SJCRH30 (cell line): Measurements from ENCODE around the gene PDE6B. TPM values are rescaled to one million over a fixed set of nuclear protein-coding genes. Genes with fewer than 3 reads are reported as not detected.

ENCODE experiments used
- DNase-seq, 2 experiments: peaks; one replicate each; pipeline ENCODE4 v3.0.0-alpha.2; 2015 to 2020
- H3K27ac ChIP-seq: fragments of 250-450 bp; sonication (Bioruptor Pico); 2 replicates; pipeline ENCODE4 v1.5.1; 2020; ENCODE audit warnings: mild to moderate bottlenecking, moderate library complexity
- H3K27me3 ChIP-seq: fragments of 250-450 bp; sonication (Bioruptor Pico); 2 replicates; pipeline ENCODE4 v1.5.1; 2020; ENCODE audit warnings: mild to moderate bottlenecking, moderate library complexity
- H3K36me3 ChIP-seq: fragments of 250-450 bp; sonication (Bioruptor Pico); 2 replicates; pipeline ENCODE4 v1.5.1; 2020; ENCODE audit warnings: mild to moderate bottlenecking, moderate library complexity
- H3K4me1 ChIP-seq: fragments of 250-450 bp; sonication (Bioruptor Pico); 2 replicates; pipeline ENCODE4 v1.5.1; 2020; ENCODE audit warnings: mild to moderate bottlenecking, moderate library complexity
- H3K4me3 ChIP-seq: fragments of 250-450 bp; sonication (Bioruptor Pico); 2 replicates; pipeline ENCODE4 v1.5.1; 2020; ENCODE audit warnings: mild to moderate bottlenecking, moderate library complexity
- H3K9me3 ChIP-seq: fragments of 250-450 bp; sonication (Bioruptor Pico); replicated peaks from 2 replicates; pipeline ENCODE4 v1.5.1; 2020; ENCODE audit warnings: mild to moderate bottlenecking, moderate library complexity
- total RNA-seq: library from RNA; depleted of rRNA; stranded (reverse); fragments of >200 nt; shearing (Covaris generic); gene quantifications from 2 replicates; pipeline ENCODE4 v1.2.3, GENCODE V29; 2014

Gene PDE6B
- total RNA-seq, 1 experiment from 2014 or later, result not detected

DNA sequence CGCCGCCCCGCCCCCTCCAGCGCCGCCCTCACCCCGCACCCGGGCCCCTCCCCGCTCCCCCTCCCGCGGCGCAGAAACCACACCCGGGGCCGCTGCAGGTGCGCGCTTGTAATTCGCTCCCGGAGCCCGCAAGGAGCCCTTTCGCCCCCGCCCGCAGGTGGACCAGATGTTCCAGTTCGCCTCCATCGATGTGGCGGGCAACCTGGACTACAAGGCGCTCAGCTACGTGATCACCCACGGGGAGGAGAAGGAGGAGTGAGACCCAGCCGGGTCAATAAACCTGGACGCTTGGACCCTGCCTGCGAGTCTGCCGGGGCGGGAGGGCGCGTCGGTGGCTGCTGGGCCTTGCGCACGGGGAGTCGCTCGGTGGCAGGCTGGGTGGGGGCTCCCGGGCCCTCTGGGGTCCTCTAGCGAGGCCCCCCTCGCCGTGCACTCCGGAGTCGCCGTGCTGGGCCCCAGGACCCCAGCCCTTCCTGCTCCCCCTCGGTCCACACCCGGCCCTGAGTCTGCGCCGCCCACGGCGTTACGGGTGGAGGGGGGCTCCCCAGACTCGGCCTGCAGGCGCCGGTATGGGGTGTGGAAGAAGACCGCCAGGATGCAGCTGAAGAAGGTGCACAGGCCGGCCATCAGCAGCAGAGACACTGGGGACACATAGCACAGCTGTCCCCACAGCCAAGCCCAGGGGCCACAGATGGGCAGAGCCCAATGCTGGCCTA is 56.5 kb downstream of the PDE6B start:
- Histone ChIP-seq H3K27ac (no peak overlapping the region), H3K4me1 (peaks cover 25% of the 10 kb centered on the region), H3K9me3 (no peaks in the 10 kb centered on the region), H3K36me3 (no peaks in the 10 kb centered on the region), H3K27me3 (no peaks in the 10 kb centered on the region), H3K4me3 (no peak overlapping the region)
- no peak for DNase-seq

DNA sequence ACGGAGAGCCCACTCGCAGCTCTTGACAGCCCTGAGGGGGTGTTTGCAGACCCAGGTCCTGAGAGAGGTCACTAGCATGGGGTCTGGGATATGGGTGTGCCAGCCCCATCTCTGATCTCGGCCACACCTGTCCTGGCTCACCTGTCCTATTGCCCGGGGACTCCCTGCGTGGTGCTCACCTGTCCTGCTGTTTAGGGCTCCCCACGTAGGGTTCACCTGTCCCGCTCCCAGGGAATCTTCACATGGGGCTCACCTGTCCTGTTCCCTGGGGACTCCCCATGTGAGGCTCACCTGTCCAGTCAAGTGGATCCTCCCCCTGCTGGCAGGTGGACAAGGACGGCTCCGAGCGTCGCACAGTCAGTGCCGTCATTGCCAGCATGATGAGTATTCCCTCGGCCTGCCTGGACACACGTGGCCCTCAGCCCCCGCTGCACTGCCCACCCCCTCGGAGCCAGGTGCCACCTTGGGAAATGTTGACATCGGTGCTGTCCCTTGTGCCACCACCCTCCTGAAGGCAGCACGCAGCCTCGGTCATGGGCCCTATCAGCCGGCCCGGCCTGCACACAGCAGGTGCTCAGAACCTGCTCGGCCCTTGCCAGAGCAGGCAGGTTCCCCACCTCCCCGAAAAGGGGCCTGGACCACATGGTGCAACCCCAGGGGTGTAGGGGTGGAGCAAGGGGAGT is 57.3 kb downstream of the PDE6B start:
- no peaks in the 10 kb centered on the region for H3K9me3 ChIP-seq
- H3K27ac ChIP-seq, result no peak overlapping the region
- peaks cover 25% of the 10 kb centered on the region for H3K4me1 ChIP-seq
- no peak for DNase-seq
- H3K27me3 ChIP-seq, result no peaks in the 10 kb centered on the region
- no peaks in the 10 kb centered on the region for H3K36me3 ChIP-seq
- H3K4me3 ChIP-seq, result no peak overlapping the region

DNA sequence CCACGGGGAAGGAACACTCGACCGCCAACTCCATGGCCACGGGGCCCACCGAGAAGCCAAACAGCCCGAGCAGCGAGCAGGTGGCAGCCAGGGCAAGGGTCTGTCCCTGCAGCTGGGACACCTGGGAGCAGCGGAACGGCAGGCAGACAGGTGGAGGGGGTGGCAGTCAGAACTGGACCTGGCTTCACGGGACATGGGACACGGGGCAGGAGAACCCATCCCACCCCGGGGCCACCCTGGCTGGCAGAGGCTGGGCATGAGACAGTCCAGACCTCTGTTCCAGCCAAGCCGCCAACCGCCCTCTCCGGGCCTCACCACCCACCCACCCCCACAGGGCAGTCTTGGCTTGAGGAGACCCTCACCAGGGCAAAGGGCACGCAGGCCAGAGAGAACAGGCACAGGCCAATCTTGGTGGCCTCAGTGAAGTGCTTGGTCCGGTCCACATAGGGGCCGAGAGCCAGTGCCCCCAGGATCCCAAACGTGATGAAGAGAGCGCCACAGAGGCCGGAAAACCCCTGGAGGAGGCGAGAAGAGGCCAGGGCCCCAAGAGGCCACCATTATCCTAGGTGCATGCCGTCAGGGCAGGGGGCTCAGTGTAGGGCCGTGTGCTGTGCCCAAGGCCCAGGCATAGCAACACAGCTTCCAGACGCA is 58.0 kb downstream of the PDE6B start:
- no peaks in the 10 kb centered on the region for H3K27me3 ChIP-seq
- no peak for DNase-seq
- H3K4me3 ChIP-seq, result no peak overlapping the region
- peaks cover 19% of the 10 kb centered on the region for H3K4me1 ChIP-seq
- no peaks in the 10 kb centered on the region for H3K36me3 ChIP-seq
- H3K27ac ChIP-seq, result no peak overlapping the region
- H3K9me3 ChIP-seq, result no peaks in the 10 kb centered on the region

DNA sequence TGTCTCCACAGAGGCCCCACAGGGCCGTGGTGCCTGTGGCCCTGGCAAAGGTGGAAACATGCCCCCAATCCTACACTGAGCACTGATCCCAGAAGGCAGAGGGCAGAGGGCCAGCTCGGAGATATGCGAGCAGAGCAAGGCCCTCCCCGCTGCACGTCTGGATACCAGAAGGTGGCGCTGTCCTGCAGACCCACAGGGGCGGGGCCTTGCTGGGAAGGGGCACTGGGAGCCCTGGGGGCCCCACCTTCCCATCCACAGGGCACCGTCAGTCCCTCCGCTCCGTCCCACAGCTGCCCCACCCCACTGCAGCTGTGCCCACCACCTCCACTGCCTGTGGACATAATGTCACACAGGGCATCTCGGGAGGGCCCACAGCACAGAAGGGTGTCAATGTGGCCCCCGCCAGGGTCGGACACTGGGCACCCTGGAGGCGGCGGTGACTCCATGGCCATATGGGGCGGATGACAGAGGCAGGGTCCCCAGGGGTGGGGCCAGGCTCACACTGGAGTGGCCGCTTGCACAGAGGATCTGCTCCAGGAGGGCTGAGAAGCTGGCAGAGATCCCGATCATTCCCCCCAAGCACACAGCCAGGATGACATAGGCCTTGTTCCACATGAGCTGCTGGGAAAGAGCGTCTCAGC is 58.7 kb downstream of the PDE6B start:
- Histone ChIP-seq H3K4me3 (peak overlapping the region; percentile 37), H3K27ac (peak overlapping the region; percentile 8; the same call in 1 of the 2 replicates), H3K9me3 (no peaks in the 10 kb centered on the region), H3K27me3 (no peaks in the 10 kb centered on the region), H3K36me3 (no peaks in the 10 kb centered on the region), H3K4me1 (peaks cover 15% of the 10 kb centered on the region)
- DNase-seq, result peak; percentile 85 to 89

DNA sequence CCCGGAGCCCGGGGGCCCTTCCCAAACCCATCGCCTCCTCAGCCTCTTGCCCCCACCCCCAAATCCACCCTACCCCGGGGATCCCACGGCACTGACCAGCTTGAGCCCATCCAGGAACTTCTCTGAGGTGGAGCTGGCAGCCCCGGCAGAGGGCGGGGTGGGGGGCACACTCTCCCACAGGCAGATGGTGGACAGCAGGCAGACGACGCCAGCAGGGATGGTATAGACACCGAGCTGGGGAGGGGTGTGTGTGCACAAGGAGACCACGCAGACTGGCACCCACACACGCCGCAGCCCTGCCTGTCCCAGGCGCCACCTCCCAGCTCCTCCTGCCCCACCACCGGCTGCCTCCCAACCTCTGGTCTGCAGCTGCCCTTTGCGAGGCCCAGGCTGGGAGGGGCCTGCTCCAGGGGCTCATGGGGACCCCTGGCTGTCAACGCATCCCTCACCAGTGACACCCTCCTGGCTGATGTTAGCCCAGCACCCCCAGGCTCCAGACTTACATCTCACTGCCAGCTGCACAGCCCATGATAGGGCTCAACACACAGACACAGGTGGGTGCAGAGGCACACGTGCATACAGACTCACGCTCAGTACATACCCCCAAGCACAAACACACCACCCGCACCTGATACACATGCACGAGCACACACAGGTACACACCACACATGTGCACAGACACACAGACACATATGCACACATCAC is 59.4 kb downstream of the PDE6B start:
- Histone ChIP-seq H3K4me3 (no peak overlapping the region), H3K9me3 (no peaks in the 10 kb centered on the region), H3K27me3 (no peaks in the 10 kb centered on the region), H3K36me3 (no peaks in the 10 kb centered on the region), H3K4me1 (peaks cover 15% of the 10 kb centered on the region), H3K27ac (no peak overlapping the region; the same call in 1 of the 2 replicates)
- no peak for DNase-seq

DNA sequence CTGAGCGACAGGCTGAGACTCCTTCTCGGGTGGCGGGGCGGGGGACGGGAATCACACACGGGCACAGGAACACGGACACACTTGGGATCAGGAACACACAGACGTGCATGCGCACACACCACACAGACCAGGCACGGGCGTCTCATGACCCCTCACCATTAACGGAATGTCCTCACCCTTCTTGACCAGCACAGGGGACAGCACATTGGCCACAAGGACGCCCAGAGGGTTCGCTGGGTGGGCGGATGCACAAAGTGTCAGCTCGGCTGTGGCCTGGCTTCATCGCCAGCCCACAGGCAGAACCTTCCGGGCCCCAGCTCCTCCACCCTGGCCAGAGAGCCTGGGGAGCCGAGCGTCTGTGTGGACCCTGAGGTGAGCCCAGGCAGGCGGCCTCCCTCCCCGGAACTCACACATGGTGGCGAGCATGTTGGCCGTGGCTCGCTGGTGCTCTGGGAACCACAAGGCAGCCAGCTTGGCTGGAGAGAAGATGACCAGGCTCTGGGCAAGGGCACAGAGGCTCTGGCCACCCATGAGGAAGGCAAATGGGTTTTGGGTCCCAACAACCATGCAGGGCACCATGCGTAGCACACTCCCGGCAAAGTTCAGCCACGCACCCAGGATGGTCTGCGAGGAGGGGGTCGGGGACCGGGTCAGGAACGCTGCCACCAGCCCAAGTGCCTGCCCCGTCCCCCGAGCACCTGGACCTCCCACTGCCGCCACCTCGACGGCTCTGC is 60.5 kb downstream of the PDE6B start:
- Histone ChIP-seq H3K36me3 (no peaks in the 10 kb centered on the region), H3K4me3 (no peak overlapping the region), H3K27me3 (no peaks in the 10 kb centered on the region), H3K27ac (no peak overlapping the region), H3K9me3 (no peaks in the 10 kb centered on the region), H3K4me1 (peaks cover 15% of the 10 kb centered on the region)
- DNase-seq, result no peak

DNA sequence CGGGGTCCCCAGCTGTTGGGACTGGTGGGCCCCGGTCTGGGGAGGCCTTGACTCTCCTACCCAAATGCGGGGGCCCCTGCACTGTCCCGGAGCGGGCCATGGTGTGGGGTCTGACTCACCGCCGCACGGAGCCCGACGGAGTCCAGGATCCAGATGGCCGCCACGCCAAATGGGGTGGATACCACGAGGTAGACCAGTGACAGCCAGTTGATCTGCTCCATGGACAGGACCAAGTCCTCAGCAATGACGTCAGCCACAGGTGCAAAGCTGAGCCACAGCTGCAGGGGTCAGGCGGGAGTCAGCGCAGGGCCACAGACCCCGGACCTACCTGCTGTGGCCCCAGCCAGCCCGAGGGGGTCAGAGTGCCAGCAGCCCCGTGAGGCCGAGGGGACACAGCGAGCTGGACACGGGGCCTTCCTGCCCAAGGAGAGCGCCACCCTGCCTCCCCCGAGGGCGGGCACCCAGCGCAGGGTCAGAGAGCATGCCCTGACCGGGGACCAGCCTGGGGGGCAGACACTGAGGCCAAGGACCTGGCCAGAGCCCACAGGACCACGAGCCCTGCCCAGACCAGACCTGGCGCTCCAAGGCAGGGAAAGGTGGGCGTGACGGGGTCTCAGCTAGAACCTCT is 61.2 kb downstream of the PDE6B start:
- Histone ChIP-seq H3K9me3 (no peaks in the 10 kb centered on the region), H3K4me1 (peaks cover 15% of the 10 kb centered on the region), H3K36me3 (no peaks in the 10 kb centered on the region), H3K4me3 (no peak overlapping the region), H3K27me3 (no peaks in the 10 kb centered on the region), H3K27ac (peak overlapping the region; percentile 46)
- DNase-seq, result no peak

DNA sequence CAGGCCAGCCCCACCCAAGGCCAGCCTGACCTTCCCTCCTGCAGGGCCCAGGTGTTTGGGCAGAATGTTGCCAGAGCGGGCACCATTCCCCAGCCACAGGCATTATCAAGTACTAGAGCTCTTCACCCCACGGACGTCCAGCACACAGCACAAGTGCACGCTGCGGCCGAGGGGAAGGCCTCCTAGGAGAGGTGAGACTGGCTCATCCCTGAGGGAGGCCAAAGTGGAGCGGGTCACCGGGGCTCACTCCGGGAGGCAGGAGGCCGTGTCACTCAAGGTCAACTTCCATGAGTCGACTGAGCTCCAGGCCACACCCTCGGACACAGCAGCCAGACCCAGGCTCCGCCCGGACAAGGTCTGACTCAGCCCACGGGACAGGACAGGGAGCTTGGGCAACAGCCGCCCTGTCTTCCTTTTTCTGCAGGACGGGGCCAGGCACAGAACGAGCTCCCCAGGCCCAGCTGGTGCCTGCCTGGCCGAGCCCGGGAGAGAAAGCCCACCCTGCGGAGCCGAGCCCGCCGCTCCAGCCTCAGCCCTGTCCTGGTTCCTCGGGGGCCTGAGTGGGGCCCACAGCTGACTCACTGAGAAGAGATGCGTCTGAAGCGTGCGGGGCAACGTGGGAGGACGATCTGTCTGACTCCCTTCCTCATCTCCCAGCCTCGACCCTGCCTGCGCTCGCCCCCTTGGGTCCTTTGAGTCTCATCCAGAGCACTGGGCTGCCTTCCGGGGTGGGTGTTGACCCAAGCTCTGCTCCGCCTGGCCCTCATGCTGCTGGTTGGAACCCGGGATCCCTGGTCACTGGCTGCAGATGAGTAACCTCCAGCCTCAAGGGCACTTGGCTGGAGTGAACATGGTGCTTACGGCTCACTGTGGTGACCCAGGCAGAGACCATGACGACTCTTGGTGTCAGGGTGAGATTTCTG is 61.9 kb downstream of the PDE6B start:
- peak overlapping the region; percentile 46 for H3K27ac ChIP-seq
- no peaks in the 10 kb centered on the region for H3K9me3 ChIP-seq
- no peak overlapping the region for H3K4me3 ChIP-seq
- peaks cover 15% of the 10 kb centered on the region for H3K4me1 ChIP-seq
- H3K27me3 ChIP-seq, result no peaks in the 10 kb centered on the region
- no peaks in the 10 kb centered on the region for H3K36me3 ChIP-seq
- DNase-seq, result peak; percentile 70 to 81

DNA sequence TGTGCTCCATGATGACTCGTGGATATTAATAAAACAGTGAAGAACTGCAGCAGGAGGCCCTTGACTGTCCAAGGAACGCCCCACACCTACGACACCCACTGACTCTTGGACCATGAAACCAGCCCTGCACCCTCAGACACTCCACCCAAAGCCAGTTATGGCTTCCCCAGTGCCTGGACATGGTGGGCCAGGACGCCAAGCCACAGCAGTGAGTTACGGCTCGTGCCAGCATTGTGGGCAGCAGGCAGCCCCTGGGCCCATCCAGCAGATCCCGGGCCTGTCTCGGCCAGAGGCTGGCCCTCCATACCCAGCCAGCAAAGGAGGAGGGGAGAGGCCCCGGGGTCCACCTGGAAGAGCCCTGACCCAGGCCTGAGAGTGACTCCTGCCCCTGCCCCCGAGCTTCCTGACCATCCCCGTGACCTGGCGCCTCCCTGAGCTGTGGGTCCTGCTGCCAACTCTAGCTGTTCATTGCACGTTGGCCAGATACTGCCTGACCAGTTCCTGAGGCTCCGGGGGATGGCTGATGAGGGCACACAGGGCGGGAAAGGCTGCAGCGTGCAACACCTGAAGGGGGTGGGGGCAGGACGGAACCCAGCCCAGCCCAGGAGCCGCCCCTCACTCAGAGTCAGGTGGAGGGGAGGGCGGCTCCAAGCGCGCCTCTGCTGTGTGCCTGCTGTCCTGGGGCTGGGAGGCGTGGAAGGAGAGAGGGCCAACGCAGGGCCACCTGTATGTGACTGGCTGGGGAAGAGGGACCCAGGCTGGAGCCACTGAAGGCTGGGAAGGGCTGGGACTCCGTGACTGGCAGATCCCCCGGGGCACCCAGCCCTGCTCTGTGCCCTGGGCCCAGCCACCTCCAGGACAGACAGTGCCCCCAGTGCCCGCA is 62.8 kb downstream of the PDE6B start:
- Histone ChIP-seq H3K4me3 (no peak overlapping the region), H3K27ac (no peak overlapping the region; the same call in 1 of the 2 replicates), H3K27me3 (no peaks in the 10 kb centered on the region), H3K36me3 (no peaks in the 10 kb centered on the region), H3K4me1 (peaks cover 15% of the 10 kb centered on the region), H3K9me3 (no peaks in the 10 kb centered on the region)
- DNase-seq, result no peak

DNA sequence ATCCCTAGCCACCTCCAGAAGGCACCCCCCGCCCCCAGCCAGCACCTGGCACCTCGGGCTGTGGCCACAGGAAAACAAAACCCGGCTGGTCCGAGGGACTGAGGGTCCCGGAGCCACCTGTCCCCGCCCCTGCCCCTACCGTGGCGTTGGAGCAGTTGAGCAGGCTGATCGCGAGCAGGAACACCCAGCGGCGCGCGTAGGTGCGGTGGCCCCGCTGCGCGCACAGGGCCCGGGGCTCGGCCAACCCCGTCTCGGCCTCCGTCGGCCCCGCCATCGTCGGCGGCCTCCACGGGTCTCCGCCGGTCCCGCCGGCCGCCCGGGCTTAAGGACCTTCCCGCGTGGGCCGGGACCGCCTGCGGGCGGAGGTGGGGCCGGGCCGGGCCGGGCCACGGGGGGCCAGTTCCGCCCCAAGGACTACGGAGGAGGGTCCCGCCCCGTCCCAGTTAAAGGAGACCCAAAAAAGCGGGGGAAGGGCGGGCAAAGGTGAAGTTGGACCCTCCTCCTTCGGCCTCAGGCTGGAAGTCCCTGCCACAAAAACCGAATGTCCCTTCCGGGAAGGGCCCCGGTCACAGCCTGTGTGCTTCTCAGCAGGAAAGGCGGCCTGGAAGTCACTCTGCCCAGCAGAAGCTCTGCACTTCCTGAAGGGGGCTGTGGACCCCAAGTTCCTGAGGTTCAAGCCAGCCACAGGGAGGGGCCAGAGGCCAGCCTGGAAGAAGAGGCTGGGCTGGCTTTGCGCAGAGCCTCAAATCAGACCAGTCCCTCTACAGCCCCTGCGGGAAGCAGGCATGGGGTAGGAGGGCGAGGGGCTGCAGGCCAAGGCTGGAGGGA is 63.7 kb downstream of the PDE6B start, which contains the start of gene SLC49A3:
Gene SLC49A3 (minus strand): TSS at position 298 of the 828 bp plus-strand sequence. CDS start 24 bp downstream, at position 274.
- Histone ChIP-seq H3K27ac (no peak within 1 kb of the TSS), H3K4me3 (no peak within 1 kb of the TSS), H3K9me3 (no peaks in the 10 kb centered on the region), H3K27me3 (no peaks in the 10 kb centered on the region), H3K36me3 (no peaks in the 10 kb centered on the region), H3K4me1 (peaks cover 15% of the 10 kb centered on the region)
- no peak for DNase-seq

DNA sequence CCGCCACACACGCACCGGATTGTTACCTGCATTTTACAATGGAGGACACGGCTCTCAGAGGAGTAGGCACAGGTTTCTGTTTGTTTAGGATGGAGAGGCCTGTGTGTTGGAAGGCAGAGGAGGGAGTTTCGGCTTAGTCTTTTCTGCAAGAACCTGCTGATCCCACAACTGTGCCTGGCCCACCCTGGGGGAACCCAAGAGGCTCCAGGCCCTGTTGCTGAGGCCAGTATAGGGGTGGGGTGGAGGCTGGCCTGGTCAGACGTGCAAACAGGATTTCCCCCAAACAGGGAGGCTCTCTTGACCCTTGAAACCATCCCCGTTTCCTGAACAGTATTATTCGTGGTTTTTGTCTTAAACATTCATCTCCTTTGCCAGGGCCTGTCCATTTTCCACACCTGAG is 64.3 kb downstream of the PDE6B start:
- H3K36me3 ChIP-seq, result no peaks in the 10 kb centered on the region
- H3K4me1 ChIP-seq, result peaks cover 15% of the 10 kb centered on the region
- no peaks in the 10 kb centered on the region for H3K27me3 ChIP-seq
- no peaks in the 10 kb centered on the region for H3K9me3 ChIP-seq
- no peak for DNase-seq
- H3K27ac ChIP-seq, result no peak overlapping the region
- no peak overlapping the region for H3K4me3 ChIP-seq
